ENCODE data around the gene MRPL45. TPM values are rescaled to one million over a fixed set of nuclear protein-coding genes. Genes with fewer than 3 reads are reported as not detected.

MRPL45 gene
- total RNA-seq, 1 donor from 2014 or later: 34.0 TPM

GRCh38 chr17:38355251-38355650 lies 58.3 kb downstream of the MRPL45 start:
- no peak for DNase-seq
- Mint-ChIP-seq H3K27ac (ENCODE audit: unreplicated experiment) (no peak overlapping the region), H3K4me3 (ENCODE audit: unreplicated experiment) (peak overlapping the region; percentile 28), H3K4me1 (ENCODE audit: low read depth, unreplicated experiment) (peaks cover 31% of the 10 kb centered on the region), H3K27me3 (ENCODE audit: unreplicated experiment) (peaks cover 7% of the 10 kb centered on the region), H3K36me3 (ENCODE audit: unreplicated experiment) (no peaks in the 10 kb centered on the region), H3K9me3 (ENCODE audit: unreplicated experiment) (peaks cover 4% of the 10 kb centered on the region)
- no peak for TF ChIP-seq CTCF (IDR thresholded peaks at IDR 0.05; ENCODE audit: partially characterized antibody, unreplicated experiment)

DNA sequence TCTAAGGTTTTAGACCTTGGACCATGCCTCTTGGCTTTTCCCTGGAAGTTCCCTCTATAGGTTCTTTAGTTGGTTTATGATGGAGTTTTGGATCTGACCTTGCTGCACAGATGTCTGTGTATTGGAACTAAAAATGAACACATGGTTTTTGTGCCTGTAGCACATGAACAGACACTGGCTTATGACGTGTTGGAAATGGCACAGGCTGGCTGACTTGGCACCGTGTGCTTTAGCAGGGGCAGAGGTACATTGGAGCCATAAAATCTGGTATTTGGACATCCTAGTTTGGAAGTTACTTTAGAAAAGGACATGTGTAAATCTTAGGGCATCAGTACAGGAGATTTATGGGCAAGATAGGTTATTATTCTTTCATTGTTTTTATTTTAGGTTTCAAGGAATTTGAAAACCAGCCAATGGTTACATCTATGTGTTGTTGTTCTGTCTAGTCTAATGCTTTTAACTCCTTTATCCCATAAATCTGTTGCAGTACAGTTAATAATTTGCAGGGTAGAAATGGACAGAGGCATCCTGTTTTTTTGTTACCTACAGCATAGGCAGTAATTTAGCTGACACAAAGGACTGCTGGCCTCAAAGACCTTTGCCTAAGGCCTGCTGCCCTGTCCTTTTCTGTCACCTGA lies 60.6 kb downstream of the MRPL45 start:
- no peak for DNase-seq
- no peak overlapping the region for H3K27ac Mint-ChIP-seq (ENCODE audit: unreplicated experiment)
- no peaks in the 10 kb centered on the region for H3K36me3 Mint-ChIP-seq (ENCODE audit: unreplicated experiment)
- H3K9me3 Mint-ChIP-seq (ENCODE audit: unreplicated experiment): no peaks in the 10 kb centered on the region
- TF ChIP-seq CTCF (IDR thresholded peaks at IDR 0.05; ENCODE audit: partially characterized antibody, unreplicated experiment): no peak
- H3K27me3 Mint-ChIP-seq (ENCODE audit: unreplicated experiment): peaks cover 3% of the 10 kb centered on the region
- H3K4me3 Mint-ChIP-seq (ENCODE audit: unreplicated experiment): peak overlapping the region; percentile 26
- peaks cover 33% of the 10 kb centered on the region for H3K4me1 Mint-ChIP-seq (ENCODE audit: low read depth, unreplicated experiment)

GRCh38 chr17:38358586-38359513 lies 61.9 kb downstream of the MRPL45 start:
- Mint-ChIP-seq H3K9me3 (ENCODE audit: unreplicated experiment) (no peaks in the 10 kb centered on the region), H3K27ac (ENCODE audit: unreplicated experiment) (no peak overlapping the region), H3K27me3 (ENCODE audit: unreplicated experiment) (peaks cover 3% of the 10 kb centered on the region), H3K4me1 (ENCODE audit: low read depth, unreplicated experiment) (peaks cover 32% of the 10 kb centered on the region), H3K36me3 (ENCODE audit: unreplicated experiment) (no peaks in the 10 kb centered on the region), H3K4me3 (ENCODE audit: unreplicated experiment) (no peak overlapping the region)
- no peak for DNase-seq
- no peak for TF ChIP-seq CTCF (IDR thresholded peaks at IDR 0.05; ENCODE audit: partially characterized antibody, unreplicated experiment)

GRCh38 chr17:38361694-38362465 lies 64.9 kb downstream of the MRPL45 start:
- no peaks in the 10 kb centered on the region for H3K27me3 Mint-ChIP-seq (ENCODE audit: unreplicated experiment)
- H3K4me3 Mint-ChIP-seq (ENCODE audit: unreplicated experiment): no peak overlapping the region
- no peaks in the 10 kb centered on the region for H3K36me3 Mint-ChIP-seq (ENCODE audit: unreplicated experiment)
- H3K27ac Mint-ChIP-seq (ENCODE audit: unreplicated experiment): no peak overlapping the region
- TF ChIP-seq CTCF (IDR thresholded peaks at IDR 0.05; ENCODE audit: partially characterized antibody, unreplicated experiment): no peak
- peaks cover 23% of the 10 kb centered on the region for H3K4me1 Mint-ChIP-seq (ENCODE audit: low read depth, unreplicated experiment)
- no peak for DNase-seq
- H3K9me3 Mint-ChIP-seq (ENCODE audit: unreplicated experiment): no peaks in the 10 kb centered on the region
